IPS-NIHi11 (cell line): Measurements from ENCODE around the gene HOXA13.

Source experiments
- DNase-seq: peaks from one replicate; pipeline ENCODE4 v3.0.0; 2012; ENCODE audit warnings: mixed read lengths, low spot score

The HOXA13 gene

GRCh38 chr7:27199849-27200760, at the start of gene HOXA13:
HOXA13 (minus strand) TSS chr7:27200091; CDS start chr7:27200077, 14 bp downstream.
- DNase-seq: peak; percentile 74

DNA sequence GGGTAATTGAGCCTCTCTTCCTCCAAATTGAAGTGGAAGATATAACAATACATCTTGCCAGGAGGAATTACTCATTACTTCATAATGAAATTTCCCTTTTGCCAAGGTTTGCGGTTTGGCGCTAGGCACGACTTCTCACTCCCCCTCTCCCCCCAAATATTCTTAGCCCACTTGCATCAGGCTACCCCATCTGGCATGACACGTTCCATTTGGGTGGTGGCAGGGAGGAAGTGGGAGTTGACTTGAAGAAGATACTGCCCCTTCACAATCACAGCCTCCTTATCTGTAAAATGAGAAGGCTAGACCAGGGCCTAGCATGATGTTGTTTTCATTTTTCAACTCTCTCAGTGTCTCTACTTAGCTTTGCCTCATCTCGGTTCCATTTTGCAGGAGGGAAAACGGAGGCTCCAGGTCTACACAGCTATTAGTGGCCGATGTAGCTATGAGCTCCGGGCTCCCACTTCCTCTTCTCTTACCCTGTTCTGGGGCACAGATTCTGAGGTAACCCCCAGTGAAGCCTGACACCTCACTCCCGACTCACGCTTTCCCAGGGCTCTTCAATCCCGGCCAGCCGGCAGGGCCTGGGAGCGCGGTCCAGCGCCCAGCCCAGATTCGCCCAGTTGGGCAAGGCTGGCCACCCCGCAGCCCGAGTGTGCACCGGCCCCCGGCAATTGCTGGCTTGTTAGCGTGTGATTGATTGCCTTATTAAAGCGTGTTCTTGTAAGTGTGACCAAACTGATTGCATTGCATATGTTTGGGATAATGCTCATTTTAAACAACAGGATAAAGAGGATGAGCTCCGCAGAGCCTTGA, 49.2 kb upstream of the HOXA13 start:
- no peak for DNase-seq

- DNase-seq: no peak
These were observed 48.5 kb upstream of the HOXA13 start for GRCh38 chr7:27248427-27248806.

DNA sequence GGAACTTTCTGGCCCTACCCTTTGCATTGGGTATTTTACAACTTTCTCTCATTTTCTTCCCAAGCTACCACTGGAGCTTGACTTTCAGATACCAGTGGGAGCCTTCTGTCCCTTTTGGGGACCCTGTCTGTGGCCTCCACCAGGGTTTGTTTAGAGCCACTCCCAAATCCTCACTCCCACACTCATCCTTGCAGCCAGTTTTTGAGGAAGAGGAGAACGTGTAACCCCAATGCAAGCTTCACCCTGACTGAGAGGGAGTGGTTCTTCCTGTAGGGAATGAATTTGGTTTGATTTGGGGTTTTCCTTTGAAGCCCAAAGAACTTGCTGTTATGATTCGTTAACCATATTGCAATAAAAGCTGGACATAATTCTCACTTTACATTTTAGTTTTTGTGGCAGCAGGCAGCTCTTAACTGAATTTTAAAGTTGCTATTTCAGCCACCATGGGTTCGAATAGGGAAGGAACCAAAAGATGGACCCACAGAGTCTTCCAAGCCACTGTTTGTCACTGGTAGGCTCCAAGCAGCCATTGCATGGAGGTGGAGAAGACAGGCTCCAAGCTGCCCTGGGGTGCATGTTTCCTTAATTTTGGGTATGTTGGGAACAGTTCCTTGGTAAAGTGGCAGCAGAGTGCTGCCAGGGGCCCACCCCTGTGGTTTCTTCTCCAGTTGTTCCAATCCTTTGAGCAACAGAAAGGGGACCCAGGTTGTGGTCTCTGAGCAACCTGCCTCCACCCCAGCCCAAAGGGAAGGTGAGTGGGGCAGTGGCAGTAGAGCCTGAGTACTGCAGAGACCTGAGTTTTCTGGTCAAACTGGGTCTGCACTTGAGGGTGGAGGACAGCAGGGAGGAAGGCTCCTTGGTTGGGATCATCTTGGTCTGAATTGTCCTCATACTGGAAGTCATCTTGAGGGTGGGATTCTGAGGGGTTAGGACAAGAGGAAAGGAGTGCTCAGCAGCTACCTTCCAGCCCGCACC, 47.8 kb upstream of the HOXA13 start:
- DNase-seq: no peak

- no peak for DNase-seq
These were observed 47.1 kb upstream of the HOXA13 start for GRCh38 chr7:27247000-27247399.

GRCh38 chr7:27245798-27246691, 46.2 kb upstream of the HOXA13 start:
- DNase-seq: no peak

DNA sequence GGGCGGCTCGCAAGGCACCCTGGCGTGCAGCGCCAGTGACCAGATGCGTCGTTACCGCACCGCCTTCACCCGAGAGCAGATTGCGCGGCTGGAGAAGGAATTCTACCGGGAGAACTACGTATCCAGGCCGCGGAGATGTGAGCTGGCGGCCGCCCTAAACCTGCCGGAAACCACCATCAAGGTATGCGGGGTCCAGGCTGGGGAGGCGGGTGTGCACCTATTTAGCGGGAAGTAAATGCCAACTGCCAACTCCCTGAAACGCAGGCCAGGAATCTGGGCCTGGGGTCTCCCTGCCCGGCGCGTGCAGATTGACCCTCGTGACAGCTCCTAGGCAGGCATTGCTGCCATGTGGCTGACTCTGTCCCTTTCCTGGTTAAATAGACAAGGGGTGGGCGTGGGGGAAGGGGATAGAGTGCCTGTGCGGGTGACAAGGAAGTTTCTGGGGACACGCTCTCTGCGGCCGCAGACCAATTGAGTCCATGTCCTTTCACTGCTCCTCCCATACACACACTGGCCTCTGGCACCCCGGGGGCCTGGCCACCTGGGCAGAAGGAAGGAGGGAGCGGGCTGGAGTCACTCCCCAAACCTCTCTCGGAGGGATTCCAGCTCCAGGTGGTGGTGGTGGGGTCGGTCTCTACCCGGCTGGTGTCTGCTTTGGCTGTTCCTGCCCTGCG, 45.4 kb upstream of the HOXA13 start:
- no peak for DNase-seq

DNA sequence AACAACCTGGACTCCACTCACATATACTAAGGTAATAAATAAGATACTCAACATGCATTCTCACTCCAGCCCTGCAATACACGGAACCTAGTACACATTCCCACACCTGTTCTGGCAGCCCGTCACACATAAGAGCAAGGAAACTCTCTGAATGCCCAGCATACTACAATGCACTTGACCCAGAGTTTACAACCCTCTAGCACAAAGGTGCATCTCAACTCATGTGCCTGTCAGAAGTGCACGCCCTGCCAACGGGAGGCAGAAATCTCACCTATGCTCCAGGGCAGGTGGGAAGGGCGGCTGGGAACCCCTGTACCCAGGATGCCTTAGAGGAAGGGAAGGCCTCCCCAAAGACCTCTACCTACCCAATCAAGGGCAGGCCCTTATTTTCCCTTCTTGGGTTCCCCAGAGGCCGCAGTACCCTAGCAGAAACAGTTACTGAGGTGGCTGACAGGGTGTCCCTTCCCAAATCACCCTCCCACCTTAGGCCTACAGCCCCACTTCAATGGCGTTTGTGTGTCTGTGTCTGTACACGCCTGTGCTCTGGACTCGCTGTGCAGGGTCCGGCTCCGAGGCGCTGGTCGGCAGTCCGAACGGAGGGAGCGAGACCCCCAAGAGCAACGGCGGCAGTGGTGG, 44.7 kb upstream of the HOXA13 start:
- no peak for DNase-seq

DNA sequence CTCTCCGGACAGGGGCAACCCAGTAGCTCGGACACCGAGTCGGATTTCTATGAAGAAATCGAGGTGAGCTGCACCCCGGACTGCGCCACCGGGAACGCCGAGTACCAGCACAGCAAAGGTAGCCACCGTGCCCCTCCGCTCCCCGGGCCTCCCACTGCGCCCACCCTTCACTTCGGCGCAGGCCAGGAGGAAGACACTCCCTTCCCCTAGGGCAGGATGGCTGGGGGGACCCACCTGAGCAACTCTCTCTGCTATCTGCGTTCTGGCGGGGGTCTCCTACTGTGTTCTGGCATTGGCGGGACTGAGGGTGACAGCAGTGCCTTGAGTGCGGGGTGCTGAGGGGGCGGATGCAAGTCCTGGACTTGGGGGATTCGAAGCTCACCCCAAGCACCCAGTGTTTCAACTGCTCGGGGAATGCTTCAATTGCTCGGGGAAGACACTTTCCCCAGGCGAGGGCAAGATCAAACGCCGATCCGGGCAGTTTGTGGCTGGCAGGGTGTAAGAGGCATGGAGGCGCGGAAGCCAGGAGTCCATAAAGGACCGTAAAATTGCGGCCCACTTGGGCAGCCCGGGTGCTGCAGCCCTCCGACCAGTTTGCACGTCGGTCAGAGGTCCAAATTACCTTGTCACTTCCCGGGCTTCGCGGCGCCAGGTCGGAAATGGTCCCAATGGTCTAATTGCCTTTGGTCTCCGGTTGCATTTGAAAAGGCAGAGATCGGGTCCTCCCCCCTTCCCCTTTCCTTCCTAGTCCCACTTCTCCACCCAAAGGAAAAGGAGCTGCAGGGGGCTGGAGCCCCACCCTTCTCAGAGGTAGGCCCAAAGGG, 43.7 kb upstream of the HOXA13 start:
- DNase-seq: no peak

DNA sequence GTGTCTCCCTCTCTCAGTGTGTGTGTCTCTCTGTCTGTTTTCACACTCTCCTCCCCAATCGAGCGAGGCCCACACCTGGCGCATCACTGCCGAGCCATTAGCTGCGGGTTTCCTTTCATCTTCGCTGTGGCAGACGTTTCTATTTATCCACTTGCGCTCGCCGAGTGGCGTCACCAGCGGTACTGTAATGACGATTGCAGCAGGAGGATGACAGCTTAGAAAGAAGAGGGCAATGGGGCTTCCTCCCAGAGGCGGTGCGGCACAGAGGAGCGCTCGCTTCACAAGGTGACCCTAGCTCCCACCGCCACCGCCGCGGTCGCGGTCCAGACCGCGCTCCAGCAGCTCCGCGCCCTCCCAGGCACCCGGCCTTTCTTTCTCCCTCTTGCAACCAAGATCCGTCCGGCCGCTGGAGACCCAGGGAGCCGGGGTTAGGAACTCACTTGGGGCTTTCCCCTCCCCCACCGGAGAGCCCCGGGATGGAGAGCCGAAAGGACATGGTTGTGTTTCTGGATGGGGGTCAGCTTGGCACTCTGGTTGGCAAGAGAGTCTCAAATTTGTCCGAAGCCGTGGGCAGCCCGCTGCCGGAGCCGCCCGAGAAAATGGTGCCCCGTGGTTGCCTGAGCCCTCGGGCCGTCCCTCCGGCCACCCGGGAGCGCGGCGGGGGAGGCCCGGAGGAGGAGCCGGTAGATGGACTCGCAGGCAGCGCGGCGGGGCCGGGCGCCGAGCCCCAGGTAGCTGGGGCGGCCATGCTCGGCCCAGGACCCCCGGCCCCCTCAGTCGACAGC, 42.9 kb upstream of the HOXA13 start, which contains the start of gene EVX1:
Gene EVX1 (plus strand): TSS at position 248 of the 785 bp plus-strand sequence. CDS start 229 bp downstream, at position 477.
- no peak for DNase-seq

GRCh38 chr7:27242154-27242553, 42.3 kb upstream of the HOXA13 start:
- DNase-seq: no peak

DNA sequence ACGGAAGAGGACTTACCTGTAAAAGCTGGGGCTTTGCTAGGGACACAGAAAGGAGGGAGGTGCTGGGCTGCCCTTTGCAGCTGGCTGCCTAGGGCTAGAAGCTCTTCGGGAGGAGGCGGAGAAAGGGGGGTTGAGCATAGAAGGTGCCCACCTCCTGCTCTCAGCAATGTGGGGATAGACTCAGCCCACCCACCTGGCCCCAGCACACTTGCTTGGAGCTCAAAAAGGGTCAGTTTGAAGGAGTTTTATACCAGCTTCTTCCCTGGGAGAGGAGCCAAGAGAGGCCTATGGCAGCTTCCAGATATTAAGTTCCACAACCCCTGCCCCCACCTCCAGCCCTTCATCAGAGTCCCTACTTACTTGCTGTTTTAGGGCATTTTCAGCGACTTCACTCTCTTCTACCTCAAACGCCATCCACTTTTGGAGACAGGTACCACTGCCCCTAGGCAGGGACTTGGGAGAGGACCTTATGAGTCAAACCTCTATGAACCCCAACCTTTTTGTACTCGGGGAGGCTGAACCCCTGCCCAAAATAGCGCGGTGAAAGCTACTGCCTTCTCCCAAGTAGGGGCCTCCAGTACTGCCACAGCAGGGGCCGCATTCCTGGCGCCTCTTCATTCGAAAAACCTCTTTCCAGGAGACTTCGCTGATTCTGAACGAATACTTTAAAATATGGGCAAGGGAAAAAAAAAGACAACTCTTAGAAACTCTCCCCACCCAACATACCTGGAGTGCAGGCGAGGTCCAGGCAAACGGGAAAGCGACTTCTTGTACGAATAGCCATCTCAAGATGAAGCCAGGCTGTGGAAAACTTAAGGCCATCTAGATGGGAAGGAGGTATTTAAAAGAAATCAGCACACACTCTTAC, 41.5 kb upstream of the HOXA13 start:
- no peak for DNase-seq

DNA sequence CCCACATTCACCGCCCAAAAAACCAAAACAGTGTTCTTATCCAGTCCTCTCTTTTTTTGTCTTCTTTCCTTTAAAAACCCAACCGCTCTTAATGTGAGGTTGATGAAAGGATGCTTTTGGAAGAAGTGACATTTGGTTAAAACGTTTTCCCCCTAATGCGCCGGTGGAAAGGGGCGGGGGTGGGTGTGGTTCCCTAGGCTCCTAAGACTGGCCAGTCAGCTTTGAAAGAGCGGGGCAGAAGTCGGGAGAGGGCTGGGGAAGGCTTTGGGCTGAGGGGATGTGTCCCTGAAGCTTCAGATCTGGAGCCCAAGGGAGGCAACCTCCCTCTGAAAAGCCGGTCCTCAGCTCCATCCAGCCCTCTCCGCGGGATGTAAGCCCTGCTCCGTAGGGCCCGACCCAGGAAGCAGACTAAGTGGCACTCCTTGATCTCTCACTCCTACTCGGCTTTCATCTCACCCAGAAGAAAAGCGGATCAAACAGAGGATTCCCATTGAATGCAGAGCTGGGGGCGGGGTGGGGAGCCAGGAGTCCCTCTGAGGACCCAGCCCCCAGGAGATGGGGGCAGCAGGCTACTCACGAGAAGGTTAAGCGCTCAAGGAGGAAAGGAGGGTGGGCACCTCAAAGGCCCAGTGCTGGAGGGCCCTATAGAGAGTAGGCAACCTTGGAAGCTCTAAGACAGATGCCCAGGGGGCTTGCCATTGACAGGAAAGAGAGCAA, 40.3 kb upstream of the HOXA13 start:
- DNase-seq: no peak

- DNase-seq: no peak
These were observed 39.6 kb upstream of the HOXA13 start for GRCh38 chr7:27239387-27240014.

DNA sequence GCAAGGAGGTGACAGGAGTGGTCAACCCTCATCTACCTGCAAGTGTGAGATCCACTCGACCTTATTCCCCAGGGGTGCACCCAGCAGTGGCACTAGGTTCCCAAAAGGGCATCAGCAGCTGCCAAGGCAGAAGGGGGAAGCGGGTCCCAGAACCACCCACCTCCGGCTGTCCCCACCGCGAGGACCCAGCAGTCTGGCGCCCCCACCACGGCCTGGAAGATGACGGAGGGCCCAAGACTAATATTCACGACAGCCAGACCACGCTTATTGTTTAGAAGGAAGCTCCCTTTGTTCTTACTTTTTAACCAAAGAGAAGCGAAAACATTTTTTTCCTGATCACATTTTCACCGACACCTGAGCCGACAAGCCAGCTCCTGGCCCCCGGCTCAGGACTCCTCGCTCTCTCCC, 39.1 kb upstream of the HOXA13 start:
- DNase-seq: no peak
